ENCODE measurements around the gene PRMT7. TPM values are rescaled to one million over a fixed set of nuclear protein-coding genes. Genes with fewer than 3 reads are reported as not detected.

Gene PRMT7
- total RNA-seq, 1 donor from 2014 or later = 66.4 TPM

DNA sequence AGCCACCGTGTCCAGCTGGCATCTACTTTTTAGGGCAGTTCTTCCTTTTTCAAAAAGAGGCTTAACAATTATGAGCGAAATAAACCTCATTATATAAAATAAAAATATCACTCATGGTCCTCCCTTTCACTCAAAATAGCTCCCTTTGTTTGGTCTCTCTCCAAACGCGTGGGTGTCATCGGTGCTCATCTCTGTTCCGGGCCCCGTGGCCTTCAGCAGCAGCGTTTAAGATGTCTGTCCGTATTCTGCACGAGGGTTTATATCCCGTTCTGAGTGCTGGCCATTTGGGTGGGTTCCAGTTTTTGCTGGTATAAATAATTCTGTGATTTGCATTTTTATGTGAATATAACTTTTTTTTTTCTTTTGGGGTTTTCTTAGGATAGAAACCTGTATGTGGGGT, 33.4 kb downstream of the PRMT7 start:
- intact Hi-C loops (cut with micrococcal nuclease) = no loop called here

DNA sequence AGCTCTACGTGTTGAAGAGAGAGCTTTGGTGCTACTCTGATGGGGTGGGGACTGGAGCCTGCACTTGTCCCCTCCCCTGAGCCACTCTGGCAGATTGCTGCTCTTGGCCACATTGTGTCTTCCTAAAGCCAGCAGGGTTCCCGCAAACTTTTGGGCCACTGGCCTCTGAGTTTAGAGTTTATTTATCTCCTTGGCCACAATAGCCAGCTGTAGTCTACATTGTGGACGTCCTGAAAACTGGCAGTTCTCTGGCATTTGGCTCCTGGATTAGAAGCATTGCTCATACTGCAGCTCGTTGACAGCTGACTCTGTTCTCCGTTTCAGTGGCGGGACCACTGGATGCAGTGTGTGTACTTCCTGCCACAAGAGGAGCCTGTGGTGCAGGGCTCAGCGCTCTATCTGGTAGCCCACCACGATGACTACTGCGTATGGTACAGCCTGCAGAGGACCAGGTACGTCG, 34.6 kb downstream of the PRMT7 start:
- intact Hi-C loops (cut with micrococcal nuclease) = no loop called here

DNA sequence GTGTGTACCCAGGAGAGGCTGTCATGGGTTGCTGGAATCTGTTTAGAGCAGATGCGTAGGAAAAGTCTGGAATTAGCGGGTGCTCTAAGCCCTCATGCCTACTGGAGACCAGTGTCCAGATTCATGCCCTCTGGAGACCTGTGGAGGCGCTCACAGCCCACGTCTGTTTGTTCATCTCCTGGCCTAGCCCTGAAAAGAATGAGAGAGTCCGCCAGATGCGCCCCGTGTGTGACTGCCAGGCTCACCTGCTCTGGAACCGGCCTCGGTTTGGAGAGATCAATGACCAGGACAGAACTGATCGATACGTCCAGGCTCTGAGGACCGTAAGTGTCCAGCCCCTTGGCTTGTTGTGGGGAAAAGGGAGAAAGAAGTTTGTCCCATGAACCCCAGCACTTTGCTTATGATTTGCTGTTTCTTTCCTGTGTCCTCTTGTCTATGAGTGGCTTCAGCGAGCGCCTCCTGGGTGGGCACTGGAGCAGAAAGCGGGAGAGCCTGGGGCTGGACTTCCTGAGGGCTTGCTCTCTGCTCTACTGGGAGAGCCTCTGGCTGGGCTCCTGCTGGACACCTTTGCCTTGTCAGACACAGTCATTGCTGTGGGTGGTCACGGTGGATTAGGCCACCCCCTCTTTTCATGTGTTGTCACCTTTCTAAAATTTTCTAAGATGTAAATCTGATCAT, 35.3 kb downstream of the PRMT7 start:
- intact Hi-C loops (cut with micrococcal nuclease) = no loop called here

DNA sequence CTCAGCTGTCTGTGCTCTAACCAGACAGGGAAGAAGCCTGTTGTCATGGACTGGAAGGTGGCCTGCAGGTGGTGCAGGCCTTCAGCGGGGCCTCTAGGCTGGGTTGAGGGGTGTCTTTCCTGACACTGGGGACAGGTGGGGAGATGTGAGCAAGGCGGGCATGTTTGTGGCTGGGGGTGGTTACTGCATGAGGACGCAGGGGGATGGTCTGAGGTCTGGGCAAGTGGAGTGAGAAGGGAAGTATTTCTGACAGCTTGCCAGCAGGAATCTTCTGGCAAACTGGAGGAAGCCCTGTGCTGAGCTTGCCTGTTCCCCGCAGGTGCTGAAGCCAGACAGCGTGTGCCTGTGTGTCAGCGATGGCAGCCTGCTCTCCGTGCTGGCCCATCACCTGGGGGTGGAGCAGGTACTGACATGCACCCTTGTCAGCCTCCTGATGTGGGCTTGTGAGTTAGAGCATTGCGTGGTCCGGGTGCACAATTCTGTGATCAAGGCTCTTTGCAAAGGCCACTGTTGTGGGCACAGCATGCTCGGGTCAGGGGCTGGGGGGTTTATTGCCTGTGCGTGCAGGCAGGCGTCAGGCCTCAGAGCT, 36.2 kb downstream of the PRMT7 start:
- intact Hi-C loops (cut with micrococcal nuclease) = no loop called here

DNA sequence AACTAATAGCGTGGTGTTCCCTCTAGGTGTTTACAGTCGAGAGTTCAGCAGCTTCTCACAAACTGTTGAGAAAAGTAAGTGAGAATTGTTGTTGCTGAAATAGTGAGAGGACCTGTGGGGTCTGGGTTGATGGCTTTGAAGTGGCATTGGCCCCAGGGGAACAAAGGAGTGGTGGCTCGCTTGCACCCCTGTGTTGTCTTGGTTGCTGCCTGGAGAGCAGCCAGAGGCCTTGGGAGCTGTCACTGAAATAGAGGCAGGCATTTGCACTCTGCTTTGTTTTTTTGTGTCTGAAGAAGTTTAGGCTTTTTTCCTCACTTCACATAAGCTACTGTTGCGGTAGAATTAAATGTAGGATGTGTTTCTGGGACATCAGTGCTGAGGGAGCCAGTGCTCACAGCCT, 36.8 kb downstream of the PRMT7 start:
- intact Hi-C loops (cut with micrococcal nuclease) = no loop called here

DNA sequence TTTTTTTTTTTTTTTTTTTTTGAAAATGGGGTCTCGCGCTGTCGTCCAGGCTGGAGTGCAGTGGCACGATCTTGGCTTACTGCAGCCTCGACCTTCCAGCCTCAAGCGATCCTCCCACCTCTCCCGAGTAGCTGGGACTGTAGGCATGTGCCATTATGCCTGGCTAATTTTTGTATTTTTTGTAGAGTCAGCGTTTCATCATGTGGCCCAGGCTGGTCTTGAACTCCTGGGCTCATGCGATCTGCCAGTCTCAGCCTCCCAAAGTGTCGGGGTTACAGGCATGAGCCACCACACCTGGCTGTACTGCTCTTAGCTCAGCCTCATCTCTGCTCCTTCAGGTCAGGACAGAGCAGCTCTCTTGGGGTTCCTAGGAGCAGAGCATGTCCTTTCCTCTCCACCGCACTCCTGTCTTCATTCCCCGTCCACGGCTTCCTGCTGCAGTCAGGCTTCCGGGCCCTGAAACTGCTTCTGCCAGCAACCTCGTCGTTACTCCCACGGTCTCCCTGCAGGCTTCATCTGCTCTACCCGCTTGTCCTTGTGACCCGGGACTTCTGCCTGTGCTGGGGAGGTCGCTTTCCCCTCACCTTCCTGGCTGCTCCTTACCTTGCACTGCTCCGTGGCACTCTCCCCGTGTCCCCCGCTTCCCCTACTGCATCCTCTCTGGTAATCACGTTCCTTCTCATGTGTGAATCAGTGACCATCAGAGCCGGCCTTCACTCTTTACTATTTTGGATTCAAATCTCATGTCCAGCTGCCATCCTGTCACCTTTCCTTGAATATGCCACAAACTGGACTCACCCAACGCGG, 38.0 kb downstream of the PRMT7 start:
- intact Hi-C loops (cut with micrococcal nuclease) = no loop called here

DNA sequence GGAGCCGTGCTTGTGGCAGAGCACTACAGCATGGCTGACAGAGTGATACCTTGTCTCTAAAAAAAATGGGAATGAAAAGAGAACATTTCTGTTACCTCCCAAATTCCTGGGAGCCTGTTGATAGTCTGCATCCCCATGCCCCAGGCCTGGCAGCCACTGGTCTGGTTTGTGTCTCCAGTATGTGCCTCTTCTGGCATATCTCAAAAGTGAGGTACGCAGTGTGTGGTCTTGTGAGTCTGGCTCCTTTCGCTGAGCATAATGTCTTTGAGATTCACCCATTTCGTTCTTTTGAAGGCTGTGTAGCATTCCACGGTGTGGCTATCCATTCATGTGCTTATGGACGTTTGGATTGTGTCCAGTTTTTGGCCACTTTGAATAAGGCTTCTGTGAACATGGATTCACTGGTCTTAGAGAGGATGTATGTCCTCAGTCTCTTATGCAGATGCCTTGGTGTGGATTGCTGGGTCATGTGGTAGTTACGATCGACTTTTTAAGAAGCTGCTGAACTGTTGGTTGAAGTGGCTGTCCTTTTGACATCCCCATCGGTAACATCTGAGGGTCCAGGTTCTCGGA, 39.1 kb downstream of the PRMT7 start:
- intact Hi-C loops (cut with micrococcal nuclease) = no loop called here

DNA sequence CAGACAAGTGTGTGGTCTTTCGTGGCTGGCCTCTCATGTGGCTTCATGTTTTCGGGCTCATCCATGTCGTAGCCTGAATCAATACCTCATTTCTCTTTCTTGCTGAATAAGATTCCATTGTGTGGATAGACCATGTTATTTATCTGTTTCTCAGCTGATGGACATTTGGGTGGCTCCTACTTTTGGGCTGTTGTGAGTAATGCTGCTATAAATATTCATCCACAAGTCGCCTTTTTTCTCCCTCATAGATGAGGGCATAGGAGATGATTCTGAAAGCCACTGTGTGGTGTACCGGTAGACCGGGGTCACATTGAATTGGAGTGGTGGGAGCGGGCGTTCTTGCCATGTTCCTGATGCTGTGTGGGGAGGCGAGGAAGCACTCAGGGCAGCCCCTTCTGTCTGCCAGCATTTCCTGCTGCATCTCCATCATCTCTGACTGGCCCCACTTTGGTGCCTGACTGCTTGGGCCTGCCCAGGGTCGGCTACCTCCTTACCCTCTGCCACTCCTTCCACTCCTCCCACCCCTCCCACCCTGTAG, 40.1 kb downstream of the PRMT7 start:
- intact Hi-C loops (cut with micrococcal nuclease) = no loop called here

DNA sequence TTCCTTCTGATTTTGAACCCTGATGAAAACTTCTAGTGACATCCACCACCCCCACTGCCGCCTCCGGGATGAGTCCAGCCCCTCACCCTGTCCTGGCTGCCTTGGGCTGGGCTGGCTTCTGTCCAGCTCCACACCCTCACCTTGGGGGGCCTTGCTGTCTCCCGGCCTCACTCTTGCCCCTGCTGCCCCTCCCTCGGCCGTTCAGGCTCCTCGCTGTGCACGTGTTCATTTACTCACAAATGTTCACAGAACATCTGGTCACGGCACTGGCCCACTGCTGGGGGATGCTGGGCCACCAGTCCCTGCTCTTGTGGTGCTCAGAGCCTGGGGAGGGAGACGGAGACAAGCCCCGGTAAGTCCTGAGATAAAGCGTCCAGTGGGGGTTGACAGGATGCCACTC, 40.6 kb downstream of the PRMT7 start:
- intact Hi-C loops (cut with micrococcal nuclease) = no loop called here

DNA sequence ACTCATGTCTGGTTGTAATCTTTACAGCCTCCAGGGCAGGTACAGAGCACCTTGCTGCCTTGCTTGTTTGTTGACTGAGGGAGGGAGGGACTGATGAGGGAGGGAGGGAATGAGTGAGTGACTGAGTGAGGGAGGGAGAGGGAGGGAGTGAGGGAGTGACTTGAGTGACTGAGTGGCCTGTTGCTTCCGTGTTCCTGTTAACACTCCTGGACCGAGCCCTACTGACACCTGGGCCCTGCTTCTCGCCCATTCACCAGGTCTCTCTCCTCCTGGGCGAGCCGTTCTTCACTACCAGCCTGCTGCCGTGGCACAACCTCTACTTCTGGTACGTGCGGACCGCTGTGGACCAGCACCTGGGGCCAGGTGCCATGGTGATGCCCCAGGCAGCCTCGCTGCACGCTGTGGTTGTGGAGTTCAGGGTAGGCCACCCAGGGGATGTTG, 41.2 kb downstream of the PRMT7 start:
- intact Hi-C loops (cut with micrococcal nuclease) = no loop called here

DNA sequence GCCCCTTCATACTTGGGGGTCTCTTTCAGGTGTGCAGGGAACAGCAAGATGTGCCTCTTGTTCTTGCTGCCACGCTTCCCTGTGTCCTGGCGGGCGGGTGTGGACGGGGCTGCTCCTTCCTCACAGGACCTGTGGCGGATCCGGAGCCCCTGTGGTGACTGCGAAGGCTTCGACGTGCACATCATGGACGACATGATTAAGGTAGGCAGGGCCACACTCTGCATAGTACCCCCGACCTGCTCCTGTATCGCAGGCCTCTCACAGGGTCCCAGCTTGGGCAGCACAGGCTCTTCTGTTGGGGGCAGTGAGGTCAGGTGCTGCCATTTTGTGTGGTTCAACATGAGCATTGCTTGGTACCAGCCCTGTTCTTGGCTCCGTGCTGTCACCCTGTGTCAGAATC, 42.5 kb downstream of the PRMT7 start:
- intact Hi-C loops (cut with micrococcal nuclease) = no loop called here

DNA sequence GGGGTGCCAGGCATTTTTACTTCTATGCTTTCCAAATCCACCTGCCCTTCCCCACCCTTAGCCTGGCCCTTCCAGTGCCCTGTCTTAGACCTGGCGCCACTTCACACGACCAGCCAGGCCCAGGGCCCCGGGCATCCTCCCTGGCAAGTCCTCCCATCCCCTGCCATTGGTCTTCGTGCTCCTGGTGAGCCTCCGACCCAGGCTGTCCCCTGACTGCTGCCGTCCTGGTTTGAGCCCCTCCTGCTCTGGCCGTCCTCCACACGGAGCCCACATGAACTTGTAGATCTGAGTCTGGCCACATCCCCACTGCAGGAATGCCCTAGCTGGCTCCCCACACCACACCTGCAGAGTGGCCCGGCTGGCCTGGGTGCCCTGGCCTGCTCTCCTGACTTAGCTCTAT, 44.0 kb downstream of the PRMT7 start:
- intact Hi-C loops (cut with micrococcal nuclease) = no loop called here

DNA sequence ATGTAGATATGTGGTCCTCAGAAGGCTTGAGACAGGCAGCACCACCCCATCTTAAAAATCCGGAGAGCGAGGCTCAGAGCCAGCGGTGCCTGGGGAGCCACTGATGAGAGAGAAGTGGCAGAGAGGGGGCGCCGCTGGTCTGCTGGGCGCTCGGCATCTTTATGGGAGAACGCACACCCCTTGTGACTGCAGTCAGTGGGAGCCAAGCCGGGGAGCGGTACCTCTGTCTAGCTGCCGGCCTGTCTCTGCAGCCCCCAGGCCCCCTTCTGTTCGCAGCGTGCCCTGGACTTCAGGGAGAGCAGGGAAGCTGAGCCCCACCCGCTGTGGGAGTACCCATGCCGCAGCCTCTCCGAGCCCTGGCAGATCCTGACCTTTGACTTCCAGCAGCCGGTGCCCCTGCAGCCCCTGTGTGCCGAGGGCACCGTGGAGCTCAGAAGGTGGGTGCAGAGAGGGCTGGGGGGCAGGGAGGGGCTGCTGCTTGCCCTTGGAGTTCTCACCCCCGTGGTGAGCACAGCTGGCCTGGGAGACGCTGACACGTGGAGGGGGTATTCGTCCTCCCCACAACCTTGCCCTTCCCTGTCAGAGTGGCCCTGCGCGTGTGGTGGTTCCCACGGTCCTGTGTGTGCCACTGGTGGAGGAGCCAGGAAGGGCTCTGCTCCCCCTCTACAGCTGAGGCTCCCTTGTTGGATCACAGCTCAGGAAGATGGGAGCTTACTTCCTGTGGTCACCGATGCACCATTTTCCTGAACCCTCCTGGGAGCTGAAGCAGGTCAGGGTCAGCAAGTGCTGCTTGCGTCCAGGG, 44.8 kb downstream of the PRMT7 start:
- intact Hi-C loops (cut with micrococcal nuclease) = loop anchor here (1.0 kb wide), 1 partner anchor 12 kb away; no protein-coding TSS in a partner anchor

DNA sequence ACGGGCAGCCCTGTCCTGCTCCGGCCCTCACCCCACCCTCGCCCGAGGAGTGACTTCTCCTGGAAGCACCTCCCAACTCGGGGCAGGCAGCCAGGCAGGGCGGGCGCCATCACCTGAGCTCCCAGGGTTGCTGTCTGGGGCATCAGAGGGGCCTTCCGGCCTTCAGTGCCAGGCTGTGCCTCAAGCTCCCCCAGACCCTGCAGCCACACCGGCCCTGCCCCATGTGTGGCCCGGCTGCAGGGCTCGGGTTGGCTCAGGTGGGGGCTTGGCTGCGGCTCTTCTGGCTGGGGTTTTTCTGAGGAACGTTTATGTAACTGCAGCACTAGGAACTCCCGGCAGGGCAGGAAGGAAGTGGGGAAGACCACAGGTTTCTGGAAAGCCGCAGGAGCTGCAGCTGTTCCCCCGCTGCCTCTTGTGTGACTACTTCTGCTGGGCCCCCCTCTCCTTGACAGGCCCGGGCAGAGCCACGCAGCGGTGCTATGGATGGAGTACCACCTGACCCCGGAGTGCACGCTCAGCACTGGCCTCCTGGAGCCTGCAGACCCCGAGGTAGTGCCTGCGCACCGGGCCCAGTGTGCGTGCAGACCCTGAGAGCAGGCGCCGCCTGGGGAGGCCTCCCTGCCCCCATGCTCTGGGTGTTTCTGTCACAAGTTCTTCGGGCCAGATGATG, 45.6 kb downstream of the PRMT7 start:
- intact Hi-C loops (cut with micrococcal nuclease) = loop anchor here (1.0 kb wide), 1 partner anchor 11 kb away; no protein-coding TSS in a partner anchor

DNA sequence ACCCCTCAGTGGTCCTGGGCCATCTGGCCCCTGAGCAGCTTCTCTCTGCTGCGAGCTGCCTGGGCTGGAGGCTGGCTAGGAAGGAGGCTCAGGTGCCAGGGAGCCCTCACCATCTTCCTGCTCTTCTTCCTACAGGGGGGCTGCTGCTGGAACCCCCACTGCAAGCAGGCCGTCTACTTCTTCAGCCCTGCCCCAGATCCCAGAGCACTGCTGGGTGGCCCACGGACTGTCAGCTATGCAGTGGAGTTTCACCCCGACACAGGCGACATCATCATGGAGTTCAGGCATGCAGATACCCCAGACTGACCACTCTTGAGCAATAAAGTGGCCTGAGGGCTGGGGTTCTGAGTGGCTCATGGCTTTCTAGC, 46.1 kb downstream of the PRMT7 start:
- intact Hi-C loops (cut with micrococcal nuclease) = loop anchor here (1.0 kb wide), 1 partner anchor 10 kb away; no protein-coding TSS in a partner anchor

DNA sequence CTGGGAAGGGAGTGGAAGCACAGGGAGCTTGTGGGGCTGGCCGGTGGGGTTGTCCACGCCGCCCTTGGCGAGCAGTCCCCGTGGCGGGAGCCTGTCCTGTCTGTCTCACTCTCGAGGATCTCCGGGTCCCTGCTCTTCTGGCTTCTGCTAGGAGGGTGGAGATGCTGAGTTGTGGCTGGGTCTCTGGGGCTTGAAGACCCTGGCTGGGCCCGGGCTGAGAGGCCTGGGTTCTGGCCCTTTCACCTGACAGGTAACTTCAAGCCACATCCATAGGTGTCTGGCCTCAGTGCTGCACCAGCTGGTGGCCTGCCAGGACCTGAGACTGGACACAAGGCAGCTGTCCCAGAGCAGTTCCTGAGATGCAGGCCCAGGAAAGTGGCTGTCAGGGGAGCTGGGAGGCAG, 46.7 kb downstream of the PRMT7 start:
- intact Hi-C loops (cut with micrococcal nuclease) = no loop called here

DNA sequence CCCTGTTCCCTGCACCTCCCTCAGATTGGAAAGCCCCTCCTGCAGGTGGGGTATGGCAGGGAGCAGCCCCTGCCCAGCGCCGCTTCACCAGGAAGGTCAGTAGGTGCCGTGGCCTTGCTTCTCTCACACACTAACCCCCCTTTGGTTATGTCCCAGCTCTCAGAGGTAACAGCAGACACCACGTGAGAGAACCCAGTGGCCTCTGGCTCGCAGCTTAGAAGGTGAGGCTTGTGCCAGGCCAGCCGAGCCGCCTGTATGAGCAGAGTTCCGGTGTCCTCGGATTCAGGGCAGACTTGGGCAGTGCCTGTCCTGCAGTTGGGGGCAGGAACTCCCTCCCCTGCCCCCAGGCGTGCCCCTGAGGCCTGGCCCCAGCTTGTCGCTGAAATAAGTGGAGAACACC, 47.1 kb downstream of the PRMT7 start:
- intact Hi-C loops (cut with micrococcal nuclease) = no loop called here

DNA sequence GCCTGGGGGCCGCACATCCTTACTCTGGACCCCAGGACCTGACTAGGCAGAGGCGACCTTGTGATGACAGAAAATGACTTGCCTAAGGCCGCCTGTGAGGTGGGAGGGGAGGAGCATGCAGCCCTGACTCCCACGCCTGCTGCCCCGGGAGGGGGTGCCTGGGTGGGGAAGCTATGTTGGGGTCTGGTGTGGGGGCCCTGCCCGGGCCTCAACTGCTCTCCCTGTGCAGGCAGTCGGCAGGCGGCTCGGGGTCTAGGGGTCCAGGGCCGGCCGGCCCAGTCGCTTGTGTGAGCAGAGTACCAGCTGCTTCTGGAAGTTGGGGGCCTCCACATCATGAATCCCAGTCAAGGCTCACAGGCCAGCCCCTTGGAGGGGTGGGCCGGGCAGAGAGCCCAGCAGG, 48.1 kb downstream of the PRMT7 start:
- intact Hi-C loops (cut with micrococcal nuclease) = no loop called here

DNA sequence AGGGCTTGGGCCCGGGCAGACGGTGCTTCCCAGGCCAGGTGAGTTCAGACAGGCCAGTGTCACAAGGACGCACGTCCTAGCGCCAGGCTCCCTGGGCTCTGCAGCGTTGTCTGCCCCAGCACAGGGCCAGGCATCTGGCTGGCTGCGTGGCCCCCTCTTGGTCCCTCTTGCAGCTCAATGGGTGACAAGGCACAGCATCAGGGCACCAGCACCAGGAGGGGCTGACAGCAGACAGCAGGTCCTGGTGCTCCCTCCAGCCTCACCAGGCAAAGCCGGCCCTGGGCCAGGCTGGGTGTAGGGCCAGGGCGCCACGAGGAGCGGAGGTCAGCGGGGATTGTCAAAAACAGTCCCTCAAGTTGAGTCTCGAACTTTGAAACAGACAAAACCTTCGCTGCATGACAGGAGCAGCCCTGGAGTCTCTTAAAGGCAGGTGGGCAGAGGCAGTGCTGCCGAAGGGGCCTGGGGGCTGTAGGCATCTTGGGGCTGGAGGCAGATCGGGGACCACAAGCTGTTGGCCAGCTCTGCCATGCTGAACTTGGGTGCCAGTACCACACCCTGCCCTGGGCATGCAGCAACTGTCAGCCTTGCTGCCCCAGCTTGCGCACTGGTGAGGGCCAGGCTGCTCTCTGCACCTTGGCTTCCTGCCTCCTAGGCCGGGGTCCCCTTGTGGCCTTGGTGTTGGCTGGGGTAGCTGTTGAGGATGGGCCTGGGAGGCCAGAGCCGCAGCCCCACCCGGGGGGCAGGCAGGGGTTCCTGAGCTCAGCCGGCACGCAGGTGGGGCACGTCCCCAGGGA, 48.8 kb downstream of the PRMT7 start:
- intact Hi-C loops (cut with micrococcal nuclease) = no loop called here
